ENCODE measurements around the gene MT2A.

The MT2A gene

GRCh38 chr16:56632156-56632847 lies 23.9 kb downstream of the MT2A start, which contains the start of gene MT1M:
TSS of gene MT1M (plus strand) at chr16:56632659. CDS start at chr16:56632732, 73 bp downstream.
- Histone ChIP-seq H3K36me3 (ENCODE audit: insufficient read depth, low read length) (no peaks in the 10 kb centered on the region), H3K4me1 (ENCODE audit: insufficient read depth, low read length) (no peaks in the 10 kb centered on the region), H2AFZ (ENCODE audit: low read depth, low read length) (no peak within 1 kb of the TSS), H3K9me3 (ENCODE audit: insufficient read depth, low read length, severe bottlenecking) (no peaks in the 10 kb centered on the region), H3K27me3 (ENCODE audit: insufficient read depth, low read length, poor library complexity) (peaks cover 27% of the 10 kb centered on the region), H3K9ac (ENCODE audit: low read depth, low read length) (no peak within 1 kb of the TSS), H3K27ac (ENCODE audit: low read length) (no peak within 1 kb of the TSS), H4K20me1 (ENCODE audit: insufficient read depth, low read length) (no peaks in the 10 kb centered on the region), H3K79me2 (ENCODE audit: insufficient read depth, low read length) (no peaks in the 10 kb centered on the region), H3K4me3 (ENCODE audit: low read depth in 1 of 2, low read length in 2 of 2) (no peak within 1 kb of the TSS), H3K4me2 (ENCODE audit: insufficient read depth, low read length) (no peak within 1 kb of the TSS)
- no peak for DNase-seq
- TF ChIP-seq EZH2 (IDR thresholded peaks at IDR 0.05; ENCODE audit: borderline replicate concordance, low read depth, low read length, severe bottlenecking): no peak
- no peak for TF ChIP-seq CTCF (IDR thresholded peaks at IDR 0.05; ENCODE audit: borderline replicate concordance, extremely low read depth, low read length, poor library complexity, severe bottlenecking)
- ATAC-seq (ENCODE audit: insufficient read depth, low read depth): no peak

- Histone ChIP-seq H4K20me1 (ENCODE audit: insufficient read depth, low read length) (no peaks in the 10 kb centered on the region), H3K9me3 (ENCODE audit: insufficient read depth, low read length, severe bottlenecking) (no peaks in the 10 kb centered on the region), H3K27me3 (ENCODE audit: insufficient read depth, low read length, poor library complexity) (peaks cover 28% of the 10 kb centered on the region), H3K36me3 (ENCODE audit: insufficient read depth, low read length) (no peaks in the 10 kb centered on the region), H3K4me1 (ENCODE audit: insufficient read depth, low read length) (no peaks in the 10 kb centered on the region), H3K27ac (ENCODE audit: low read length) (no peak overlapping the region), H3K9ac (ENCODE audit: low read depth, low read length) (no peak overlapping the region), H3K4me2 (ENCODE audit: insufficient read depth, low read length) (no peak overlapping the region), H3K79me2 (ENCODE audit: insufficient read depth, low read length) (no peaks in the 10 kb centered on the region), H3K4me3 (ENCODE audit: low read depth in 1 of 2, low read length in 2 of 2) (no peak overlapping the region), H2AFZ (ENCODE audit: low read depth, low read length) (no peak overlapping the region)
- TF ChIP-seq EZH2 (IDR thresholded peaks at IDR 0.05; ENCODE audit: borderline replicate concordance, low read depth, low read length, severe bottlenecking) (no peak), CTCF (IDR thresholded peaks at IDR 0.05; ENCODE audit: borderline replicate concordance, extremely low read depth, low read length, poor library complexity, severe bottlenecking) (no peak)
- DNase-seq (no peak), ATAC-seq (ENCODE audit: insufficient read depth, low read depth) (no peak)
Observed at GRCh38 chr16:56632848-56633365, 24.5 kb downstream of the MT2A start.

GRCh38 chr16:56633535-56633934 lies 25.2 kb downstream of the MT2A start:
- Histone ChIP-seq H3K27me3 (ENCODE audit: insufficient read depth, low read length, poor library complexity) (peaks cover 28% of the 10 kb centered on the region), H4K20me1 (ENCODE audit: insufficient read depth, low read length) (no peaks in the 10 kb centered on the region), H3K36me3 (ENCODE audit: insufficient read depth, low read length) (no peaks in the 10 kb centered on the region), H3K9ac (ENCODE audit: low read depth, low read length) (no peak overlapping the region), H3K4me3 (ENCODE audit: low read depth in 1 of 2, low read length in 2 of 2) (no peak overlapping the region), H3K27ac (ENCODE audit: low read length) (no peak overlapping the region), H3K4me2 (ENCODE audit: insufficient read depth, low read length) (no peak overlapping the region), H3K9me3 (ENCODE audit: insufficient read depth, low read length, severe bottlenecking) (no peaks in the 10 kb centered on the region), H3K79me2 (ENCODE audit: insufficient read depth, low read length) (no peaks in the 10 kb centered on the region), H3K4me1 (ENCODE audit: insufficient read depth, low read length) (no peaks in the 10 kb centered on the region), H2AFZ (ENCODE audit: low read depth, low read length) (no peak overlapping the region)
- DNase-seq (no peak), ATAC-seq (ENCODE audit: insufficient read depth, low read depth) (no peak)
- TF ChIP-seq EZH2 (IDR thresholded peaks at IDR 0.05; ENCODE audit: borderline replicate concordance, low read depth, low read length, severe bottlenecking) (no peak), CTCF (IDR thresholded peaks at IDR 0.05; ENCODE audit: borderline replicate concordance, extremely low read depth, low read length, poor library complexity, severe bottlenecking) (no peak)

Data from DND-41 (cell line).